Fibroblast of the aortic adventitia (primary cell): ENCODE data around the gene COL4A2. TPM values are rescaled to one million over a fixed set of nuclear protein-coding genes. Genes with fewer than 3 reads are reported as not detected.

Source experiments
- DNase-seq: peaks from one replicate; pipeline ENCODE4 v3.0.0-alpha.2; 2010; ENCODE audit warnings: low read depth
- H3K4me3 ChIP-seq: 2 replicates; pipeline ENCODE4 v1.5.1; 2011; ENCODE audit warnings: low read depth, mild to moderate bottlenecking, control low read depth, low read length, moderate library complexity
- CTCF ChIP-seq: IDR thresholded peaks from 2 replicates; pipeline ENCODE4 v1.5.1; 2011; ENCODE audit warnings: mild to moderate bottlenecking, low read length, control low read depth, inconsistent platforms; ENCODE audit not compliant: insufficient read depth
- total RNA-seq: library from RNA; depleted of rRNA; stranded (reverse); fragments of >200 nt; gene quantifications from 2 replicates; pipeline ENCODE4 v1.2.3, GENCODE V29; 2012; ENCODE audit warnings: low replicate concordance

COL4A2 gene
- total RNA-seq, 1 donor: 53.3 TPM

GRCh38 chr13:110349239-110349638 is 42.2 kb downstream of the COL4A2 start:
- no peak overlapping the region for H3K4me3 ChIP-seq
- TF ChIP-seq CTCF: no peak
- no peak for DNase-seq

GRCh38 chr13:110350049-110350448 is 43.0 kb downstream of the COL4A2 start:
- no peak for TF ChIP-seq CTCF
- no peak overlapping the region for H3K4me3 ChIP-seq
- DNase-seq: no peak

- no peak for DNase-seq
- H3K4me3 ChIP-seq: no peak overlapping the region
- no peak for TF ChIP-seq CTCF
These were observed 43.4 kb downstream of the COL4A2 start for GRCh38 chr13:110350509-110350908.

GRCh38 chr13:110351636-110352420 is 44.7 kb downstream of the COL4A2 start:
- DNase-seq: no peak
- no peak for TF ChIP-seq CTCF
- no peak overlapping the region for H3K4me3 ChIP-seq

- no peak overlapping the region for H3K4me3 ChIP-seq
- peak; percentile 3 for TF ChIP-seq CTCF
- DNase-seq: no peak
These were observed 45.7 kb downstream of the COL4A2 start for GRCh38 chr13:110352735-110353134.

- H3K4me3 ChIP-seq: no peak overlapping the region
- DNase-seq: no peak
- TF ChIP-seq CTCF: no peak
These were observed 46.4 kb downstream of the COL4A2 start for GRCh38 chr13:110353339-110353977.
